ENCODE measurements around the gene SARS1. TPM values are rescaled to one million over a fixed set of nuclear protein-coding genes. Genes with fewer than 3 reads are reported as not detected.

Gene SARS1
- total RNA-seq, 1 donor from 2014 or later: 364 TPM

DNA sequence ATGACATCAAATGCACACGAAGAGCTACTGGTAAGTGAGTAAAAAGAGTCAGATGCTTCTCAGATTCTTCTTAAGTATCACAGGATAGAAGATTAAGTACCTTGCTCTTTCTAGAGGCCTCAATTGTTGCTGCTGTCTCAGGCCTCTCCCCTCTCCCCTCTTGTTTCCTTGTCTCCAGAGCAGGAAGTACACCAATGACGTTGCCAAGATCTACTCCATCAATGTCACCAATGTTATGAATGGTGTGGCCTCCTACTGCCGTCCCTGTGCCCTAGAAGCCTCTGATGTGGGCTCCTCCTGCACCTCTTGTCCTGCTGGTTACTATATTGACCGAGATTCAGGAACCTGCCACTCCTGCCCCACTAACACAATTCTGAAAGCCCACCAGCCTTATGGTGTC lies 21.3 kb upstream of the SARS1 start:
- no peaks in the 10 kb centered on the region for H3K36me3 Mint-ChIP-seq (ENCODE audit: unreplicated experiment)
- H3K27me3 Mint-ChIP-seq (ENCODE audit: unreplicated experiment): no peaks in the 10 kb centered on the region
- TF ChIP-seq, protein P1, sequence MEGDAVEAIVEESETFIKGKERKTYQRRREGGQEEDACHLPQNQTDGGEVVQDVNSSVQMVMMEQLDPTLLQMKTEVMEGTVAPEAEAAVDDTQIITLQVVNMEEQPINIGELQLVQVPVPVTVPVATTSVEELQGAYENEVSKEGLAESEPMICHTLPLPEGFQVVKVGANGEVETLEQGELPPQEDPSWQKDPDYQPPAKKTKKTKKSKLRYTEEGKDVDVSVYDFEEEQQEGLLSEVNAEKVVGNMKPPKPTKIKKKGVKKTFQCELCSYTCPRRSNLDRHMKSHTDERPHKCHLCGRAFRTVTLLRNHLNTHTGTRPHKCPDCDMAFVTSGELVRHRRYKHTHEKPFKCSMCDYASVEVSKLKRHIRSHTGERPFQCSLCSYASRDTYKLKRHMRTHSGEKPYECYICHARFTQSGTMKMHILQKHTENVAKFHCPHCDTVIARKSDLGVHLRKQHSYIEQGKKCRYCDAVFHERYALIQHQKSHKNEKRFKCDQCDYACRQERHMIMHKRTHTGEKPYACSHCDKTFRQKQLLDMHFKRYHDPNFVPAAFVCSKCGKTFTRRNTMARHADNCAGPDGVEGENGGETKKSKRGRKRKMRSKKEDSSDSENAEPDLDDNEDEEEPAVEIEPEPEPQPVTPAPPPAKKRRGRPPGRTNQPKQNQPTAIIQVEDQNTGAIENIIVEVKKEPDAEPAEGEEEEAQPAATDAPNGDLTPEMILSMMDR (IDR thresholded peaks at IDR 0.05): no peak
- no peak overlapping the region for H3K27ac Mint-ChIP-seq (ENCODE audit: unreplicated experiment)
- peaks cover 13% of the 10 kb centered on the region for H3K4me1 Mint-ChIP-seq (ENCODE audit: unreplicated experiment)
- no peak for DNase-seq (ENCODE audit: extremely low spot score, unreplicated experiment)
- no peak overlapping the region for H3K4me3 Mint-ChIP-seq (ENCODE audit: unreplicated experiment)
- H3K9me3 Mint-ChIP-seq (ENCODE audit: unreplicated experiment): no peaks in the 10 kb centered on the region

DNA sequence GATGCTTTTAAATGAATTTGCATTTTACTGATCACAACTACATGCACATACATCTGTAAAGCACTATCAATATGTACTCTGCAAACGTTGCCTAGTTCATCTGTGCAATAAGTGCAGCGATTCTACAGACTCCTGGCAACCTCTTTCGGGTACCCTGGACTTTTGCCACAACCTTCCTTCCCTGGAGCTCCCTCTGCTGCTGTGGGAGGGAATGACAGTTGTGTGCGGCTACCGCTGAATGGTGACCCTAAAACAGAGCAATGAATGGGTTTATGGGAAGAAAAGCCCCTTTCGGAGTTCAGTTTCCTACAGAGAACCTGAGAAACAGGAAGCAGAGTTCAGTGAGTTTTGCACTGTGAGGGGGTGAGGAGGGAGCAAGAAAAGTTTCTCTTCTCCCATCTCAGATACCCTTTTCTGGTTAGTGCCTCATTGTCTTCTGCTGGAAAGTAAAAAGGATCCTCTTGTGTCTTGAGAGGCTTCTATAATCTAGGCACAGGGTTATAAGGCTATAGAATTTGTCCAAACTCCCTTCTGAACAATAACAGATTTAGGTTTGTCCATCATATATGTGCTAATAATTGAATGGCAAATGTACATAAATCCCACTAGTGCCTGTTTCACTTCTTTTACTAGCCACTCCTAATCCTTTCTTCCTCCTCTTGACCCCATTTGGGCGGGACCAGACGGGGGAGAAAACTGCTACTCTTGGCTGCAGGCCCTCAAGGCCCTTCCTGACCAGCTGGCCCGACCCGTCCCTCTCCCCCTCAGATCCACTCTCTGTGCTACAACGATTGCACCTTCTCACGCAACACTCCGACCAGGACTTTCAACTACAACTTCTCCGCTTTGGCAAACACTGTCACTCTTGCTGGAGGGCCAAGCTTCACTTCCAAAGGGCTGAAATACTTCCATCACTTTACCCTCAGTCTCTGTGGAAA lies 19.8 kb upstream of the SARS1 start:
- no peak overlapping the region for H3K27ac Mint-ChIP-seq (ENCODE audit: unreplicated experiment)
- H3K9me3 Mint-ChIP-seq (ENCODE audit: unreplicated experiment): no peaks in the 10 kb centered on the region
- DNase-seq (ENCODE audit: extremely low spot score, unreplicated experiment): no peak
- H3K4me1 Mint-ChIP-seq (ENCODE audit: unreplicated experiment): peaks cover 25% of the 10 kb centered on the region
- no peaks in the 10 kb centered on the region for H3K36me3 Mint-ChIP-seq (ENCODE audit: unreplicated experiment)
- TF ChIP-seq, protein P1 (IDR thresholded peaks at IDR 0.05): peak; percentile 54
- H3K4me3 Mint-ChIP-seq (ENCODE audit: unreplicated experiment): no peak overlapping the region
- no peaks in the 10 kb centered on the region for H3K27me3 Mint-ChIP-seq (ENCODE audit: unreplicated experiment)

DNA sequence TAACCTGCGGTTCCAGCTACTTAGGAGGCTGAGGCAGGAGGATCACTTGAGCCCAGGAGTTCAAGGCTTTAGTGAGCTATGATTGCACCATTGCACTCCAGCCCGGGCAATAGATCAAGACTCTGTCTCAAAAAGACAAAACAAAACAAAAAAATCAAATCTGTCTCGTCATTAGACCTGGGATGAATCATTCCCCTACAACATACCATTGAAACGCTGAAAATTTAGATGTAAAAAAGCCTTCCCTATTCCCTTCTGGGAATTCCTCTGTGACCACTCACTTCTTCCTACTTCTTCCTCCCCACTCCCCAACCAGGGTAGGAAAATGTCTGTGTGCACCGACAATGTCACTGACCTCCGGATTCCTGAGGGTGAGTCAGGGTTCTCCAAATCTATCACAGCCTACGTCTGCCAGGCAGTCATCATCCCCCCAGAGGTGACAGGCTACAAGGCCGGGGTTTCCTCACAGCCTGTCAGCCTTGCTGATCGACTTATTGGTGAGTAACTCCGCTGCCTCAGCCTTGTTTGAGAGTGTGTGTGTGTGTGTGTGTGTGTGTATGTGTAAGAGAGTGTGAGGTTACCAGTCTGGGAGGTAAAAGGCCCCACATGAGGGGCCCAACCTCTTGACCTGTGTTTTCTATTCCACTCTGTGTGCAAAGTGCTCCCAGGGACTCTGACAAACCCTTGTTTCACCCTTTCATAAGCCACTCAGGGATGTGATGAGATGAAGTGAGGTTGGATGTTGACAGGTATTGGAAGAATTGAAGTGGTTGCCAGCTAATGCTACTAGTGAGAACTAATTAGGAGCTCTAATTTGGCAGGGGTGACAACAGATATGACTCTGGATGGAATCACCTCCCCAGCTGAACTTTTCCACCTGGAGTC lies 16.3 kb upstream of the SARS1 start:
- no peaks in the 10 kb centered on the region for H3K36me3 Mint-ChIP-seq (ENCODE audit: unreplicated experiment)
- no peak for DNase-seq (ENCODE audit: extremely low spot score, unreplicated experiment)
- H3K27ac Mint-ChIP-seq (ENCODE audit: unreplicated experiment): peak overlapping the region; percentile 83
- no peaks in the 10 kb centered on the region for H3K27me3 Mint-ChIP-seq (ENCODE audit: unreplicated experiment)
- H3K9me3 Mint-ChIP-seq (ENCODE audit: unreplicated experiment): no peaks in the 10 kb centered on the region
- TF ChIP-seq, protein P1 (IDR thresholded peaks at IDR 0.05): no peak
- H3K4me3 Mint-ChIP-seq (ENCODE audit: unreplicated experiment): peak overlapping the region; percentile 0
- peaks cover 31% of the 10 kb centered on the region for H3K4me1 Mint-ChIP-seq (ENCODE audit: unreplicated experiment)

DNA sequence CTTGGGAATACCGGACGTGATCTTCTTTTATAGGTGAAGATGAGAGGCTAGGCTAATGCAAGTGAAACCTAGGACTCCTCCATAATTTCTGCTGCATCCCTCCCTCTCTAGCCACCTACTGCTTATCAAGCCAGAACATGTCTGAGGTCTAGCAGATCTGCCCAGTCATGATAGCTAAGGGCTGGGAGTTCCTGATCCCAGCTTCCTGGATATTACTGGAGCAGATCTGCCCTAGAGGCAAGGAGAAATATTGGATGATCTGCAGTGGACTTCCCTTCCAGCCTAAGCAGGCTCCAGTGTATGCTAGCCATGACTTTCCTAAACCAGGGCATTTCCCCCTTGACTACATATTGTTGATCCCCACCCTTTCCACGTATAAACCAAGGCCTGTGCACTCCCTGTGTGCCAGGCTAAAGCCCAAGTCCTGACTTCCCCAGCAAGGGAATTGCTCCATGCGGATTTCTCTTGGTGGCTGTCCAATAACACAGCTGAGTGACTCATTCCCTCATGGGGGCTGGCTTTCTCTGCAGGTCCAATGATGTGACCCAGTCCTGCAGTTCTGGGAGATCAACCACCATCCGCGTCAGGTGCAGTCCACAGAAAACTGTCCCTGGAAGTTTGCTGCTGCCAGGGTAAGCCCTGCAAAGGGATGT lies 15.5 kb upstream of the SARS1 start:
- no peak for DNase-seq (ENCODE audit: extremely low spot score, unreplicated experiment)
- no peak overlapping the region for H3K4me3 Mint-ChIP-seq (ENCODE audit: unreplicated experiment)
- TF ChIP-seq, protein P1 (IDR thresholded peaks at IDR 0.05): no peak
- H3K36me3 Mint-ChIP-seq (ENCODE audit: unreplicated experiment): no peaks in the 10 kb centered on the region
- peaks cover 31% of the 10 kb centered on the region for H3K4me1 Mint-ChIP-seq (ENCODE audit: unreplicated experiment)
- H3K27ac Mint-ChIP-seq (ENCODE audit: unreplicated experiment): peak overlapping the region; percentile 83
- no peaks in the 10 kb centered on the region for H3K9me3 Mint-ChIP-seq (ENCODE audit: unreplicated experiment)
- H3K27me3 Mint-ChIP-seq (ENCODE audit: unreplicated experiment): no peaks in the 10 kb centered on the region

Measured in osteocyte (in vitro differentiated cells).